HG03571 (cell line): ENCODE measurements around the gene ZNF81.
"Not testable (repeated sequence)": the region's sequence is repeated elsewhere in the genome, so short reads cannot be mapped to it uniquely, and the experiment has no call there.

Experiments used
- ATAC-seq: cut with Tn5 transposase; IDR thresholded peaks from one replicate; pipeline ENCODE4 v1.9.1; 2021; ENCODE audit not compliant: unreplicated experiment

Gene ZNF81

GRCh38 chrX:47843363-47843762 lies 6.7 kb downstream of the ZNF81 start:
- no peak for ATAC-seq

- ATAC-seq, result no peak
Observed at GRCh38 chrX:47844117-47844516, 7.4 kb downstream of the ZNF81 start.

- ATAC-seq, result no peak
Observed at GRCh38 chrX:47846040-47846439, 9.3 kb downstream of the ZNF81 start.

- no peak for ATAC-seq
Observed at GRCh38 chrX:47849778-47850177, 13.1 kb downstream of the ZNF81 start.

- not testable (repeated sequence) for ATAC-seq
Observed at GRCh38 chrX:47850389-47850788, 13.7 kb downstream of the ZNF81 start.

- ATAC-seq, result no peak
Observed at GRCh38 chrX:47850901-47851300, 14.2 kb downstream of the ZNF81 start.

- no peak for ATAC-seq
Observed at GRCh38 chrX:47854474-47854873, 17.8 kb downstream of the ZNF81 start.

- no peak for ATAC-seq
Observed at GRCh38 chrX:47859686-47860085, 23.0 kb downstream of the ZNF81 start.

- no peak for ATAC-seq
Observed at GRCh38 chrX:47862680-47863079, 26.0 kb downstream of the ZNF81 start.

- no peak for ATAC-seq
Observed at GRCh38 chrX:47863187-47863586, 26.5 kb downstream of the ZNF81 start.

GRCh38 chrX:47864300-47864699 lies 27.6 kb downstream of the ZNF81 start:
- no peak for ATAC-seq

GRCh38 chrX:47864785-47865184 lies 28.1 kb downstream of the ZNF81 start:
- ATAC-seq, result no peak

GRCh38 chrX:47873123-47873522 lies 36.4 kb downstream of the ZNF81 start:
- no peak for ATAC-seq

- ATAC-seq, result no peak
Observed at GRCh38 chrX:47877327-47877726, 40.6 kb downstream of the ZNF81 start.

GRCh38 chrX:47878198-47878597 lies 41.5 kb downstream of the ZNF81 start:
- ATAC-seq, result no peak

- ATAC-seq, result no peak
Observed at GRCh38 chrX:47879463-47879862, 42.8 kb downstream of the ZNF81 start.

GRCh38 chrX:47880927-47881326 lies 44.2 kb downstream of the ZNF81 start:
- ATAC-seq, result no peak

GRCh38 chrX:47885501-47885900 lies 48.8 kb downstream of the ZNF81 start:
- no peak for ATAC-seq

GRCh38 chrX:47898024-47898423 lies 61.3 kb downstream of the ZNF81 start:
- no peak for ATAC-seq

GRCh38 chrX:47900833-47901232 lies 64.1 kb downstream of the ZNF81 start:
- no peak for ATAC-seq

GRCh38 chrX:47902161-47902560 lies 65.5 kb downstream of the ZNF81 start:
- ATAC-seq, result no peak

GRCh38 chrX:47915886-47916493 lies 79.3 kb downstream of the ZNF81 start:
- ATAC-seq, result no peak

- ATAC-seq, result no peak
Observed at GRCh38 chrX:47918274-47918673, 81.6 kb downstream of the ZNF81 start.
